Tibial nerve (tissue), 4 donors: ENCODE measurements around the gene PAN3. TPM values are rescaled to one million over a fixed set of nuclear protein-coding genes. Genes with fewer than 3 reads are reported as not detected.

Source experiments
- DNase-seq, 2 donors: peaks; one replicate each; pipeline ENCODE4 v3.0.0-alpha.2; 2019; ENCODE audit warnings: low spot score in 2 of 2
- H3K27ac ChIP-seq, 4 donors: fragments of 200-600 bp; sonication (generic) in 3 of 4; one replicate each; pipeline ENCODE4 v1.5.1; 2017 to 2019; ENCODE audit warnings: mild to moderate bottlenecking in 1 of 4
- H3K27me3 ChIP-seq, 2 donors: fragments of 200-600 bp; sonication (generic) in 1 of 2; one replicate each; pipeline versions ENCODE4 v1.5.1 to v1.6.0; 2017 to 2019
- H3K36me3 ChIP-seq, 3 donors: fragments of 200-600 bp; sonication (generic); one replicate each; pipeline ENCODE4 v1.5.1; 2018 to 2019
- H3K4me1 ChIP-seq, 4 donors: fragments of 200-600 bp; sonication (generic) in 3 of 4; one replicate each; pipeline ENCODE4 v1.5.1; 2017 to 2019
- H3K4me3 ChIP-seq, 4 donors: fragments of 200-600 bp; sonication (generic) in 3 of 4; one replicate each; pipeline ENCODE4 v1.5.1; 2017 to 2019; ENCODE audit warnings: mild to moderate bottlenecking in 1 of 4, moderate library complexity in 1 of 4
- H3K9me3 ChIP-seq, 4 donors: fragments of 200-600 bp; sonication (generic) in 3 of 4; one replicate each; pipeline ENCODE4 v1.5.1; 2017 to 2019
- EP300 ChIP-seq, 2 donors: sonication (generic); formaldehyde crosslinking; IDR thresholded peaks; one replicate each; pipeline ENCODE4 v1.6.1; 2017; ENCODE audit warnings: antibody characterized with exemption in 2 of 2, mild to moderate bottlenecking in 1 of 2
- POLR2A ChIP-seq, 2 donors: fragments of 450-650 bp; IDR thresholded peaks; one replicate each; pipeline ENCODE4 v1.6.1; 2017; ENCODE audit warnings: antibody characterized with exemption in 2 of 2, mild to moderate bottlenecking in 2 of 2, moderate library complexity in 2 of 2
- WGBS, 2 donors: methylation state at CpG; one replicate each; pipeline ENCODE4 v1.1.5; 2018; 5-methylcytosine and 5-hydroxymethylcytosine counted together
- small RNA-seq: library from RNA; depleted of rRNA; stranded (forward); fragments of <200 nt; gene quantifications from one replicate; pipeline ENCODE3, GENCODE V24; 2016
- total RNA-seq, 4 donors: library from RNA; depleted of rRNA; stranded (reverse); fragments of >200 nt; gene quantifications; one replicate each; pipeline ENCODE4 v1.1.0, GENCODE V29; 2016
- TF ChIP-seq, protein P1 (sequence below), 5 experiments: fragments of 200-600 bp in 3 of 5; fragments of 450-650 bp in 2 of 5; sonication (generic) in 3 of 5; IDR thresholded peaks; one replicate each; pipeline ENCODE4 v1.5.1; 2016 to 2019; ENCODE audit warnings: antibody characterized with exemption in 5 of 5, mild to moderate bottlenecking in 3 of 5, moderate library complexity in 2 of 5

The PAN3 gene
- total RNA-seq, 4 donors from 2014 or later: 40.5 to 54.4 (median 49.0) TPM

DNA sequence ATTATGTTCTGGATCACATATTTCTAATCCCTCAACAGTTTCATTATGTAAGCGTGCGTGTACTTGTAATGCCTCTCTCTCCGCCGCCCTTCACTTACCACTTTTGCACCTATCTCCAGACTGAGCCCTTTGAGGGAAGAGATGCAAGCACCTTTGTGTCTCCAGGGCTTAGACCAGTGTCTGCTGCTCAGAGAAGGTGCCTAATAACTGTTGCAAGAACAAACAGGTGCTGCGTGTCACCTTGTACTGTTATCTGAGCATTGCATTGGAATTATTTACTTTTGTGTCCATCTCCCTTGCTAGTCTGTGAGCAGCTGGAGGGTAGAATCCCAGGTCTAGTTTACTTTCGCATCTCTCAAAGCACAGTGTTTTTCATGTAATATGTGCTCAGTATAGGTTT lies 200.4 kb downstream of the PAN3 start:
- no peak for DNase-seq
- TF ChIP-seq, protein P1, sequence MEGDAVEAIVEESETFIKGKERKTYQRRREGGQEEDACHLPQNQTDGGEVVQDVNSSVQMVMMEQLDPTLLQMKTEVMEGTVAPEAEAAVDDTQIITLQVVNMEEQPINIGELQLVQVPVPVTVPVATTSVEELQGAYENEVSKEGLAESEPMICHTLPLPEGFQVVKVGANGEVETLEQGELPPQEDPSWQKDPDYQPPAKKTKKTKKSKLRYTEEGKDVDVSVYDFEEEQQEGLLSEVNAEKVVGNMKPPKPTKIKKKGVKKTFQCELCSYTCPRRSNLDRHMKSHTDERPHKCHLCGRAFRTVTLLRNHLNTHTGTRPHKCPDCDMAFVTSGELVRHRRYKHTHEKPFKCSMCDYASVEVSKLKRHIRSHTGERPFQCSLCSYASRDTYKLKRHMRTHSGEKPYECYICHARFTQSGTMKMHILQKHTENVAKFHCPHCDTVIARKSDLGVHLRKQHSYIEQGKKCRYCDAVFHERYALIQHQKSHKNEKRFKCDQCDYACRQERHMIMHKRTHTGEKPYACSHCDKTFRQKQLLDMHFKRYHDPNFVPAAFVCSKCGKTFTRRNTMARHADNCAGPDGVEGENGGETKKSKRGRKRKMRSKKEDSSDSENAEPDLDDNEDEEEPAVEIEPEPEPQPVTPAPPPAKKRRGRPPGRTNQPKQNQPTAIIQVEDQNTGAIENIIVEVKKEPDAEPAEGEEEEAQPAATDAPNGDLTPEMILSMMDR (IDR thresholded peaks at IDR 0.05): no peak
- TF ChIP-seq POLR2A (IDR thresholded peaks at IDR 0.05) (no peak), EP300 (IDR thresholded peaks at IDR 0.05) (no peak)
- Histone ChIP-seq H3K9me3 (no peaks in the 10 kb centered on the region), H3K27me3 (no peaks in the 10 kb centered on the region), H3K4me1 (peaks cover 0 to 12% (median 0%) of the 10 kb centered on the region in 4 donors), H3K4me3 (no peak overlapping the region), H3K36me3 (no peaks in the 10 kb centered on the region), H3K27ac (no peak overlapping the region)
- WGBS, 2 donors: 89% methylated on average over 5 of the region's 6 CpGs

DNA sequence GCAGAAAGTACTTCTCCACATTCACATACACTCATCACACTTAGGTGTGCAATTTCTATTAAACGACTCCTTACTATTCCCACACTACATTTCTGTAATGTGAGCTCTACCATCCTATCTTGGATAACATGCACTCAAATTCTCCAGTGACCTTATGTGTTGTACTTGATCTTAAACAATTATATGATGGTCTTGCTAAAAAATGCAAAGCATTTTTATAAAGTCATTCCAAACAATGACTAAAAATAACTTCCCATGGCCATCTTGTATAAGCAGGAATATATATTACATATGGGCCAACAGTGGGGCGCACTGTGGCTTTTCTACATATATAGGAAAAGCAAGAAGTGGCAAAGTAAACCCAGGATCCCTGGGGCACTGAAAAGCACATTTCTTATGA lies 201.1 kb downstream of the PAN3 start:
- Histone ChIP-seq H3K4me3 (no peak overlapping the region), H3K27ac (no peak overlapping the region), H3K36me3 (no peaks in the 10 kb centered on the region), H3K4me1 (peaks cover 0 to 12% (median 0%) of the 10 kb centered on the region in 4 donors), H3K9me3 (no peaks in the 10 kb centered on the region), H3K27me3 (no peaks in the 10 kb centered on the region)
- WGBS, 2 donors: 82 to 83% methylated on average over 2 of the region's 2 CpGs
- TF ChIP-seq EP300 (IDR thresholded peaks at IDR 0.05) (no peak), POLR2A (IDR thresholded peaks at IDR 0.05) (no peak)
- TF ChIP-seq, protein P1 (IDR thresholded peaks at IDR 0.05): no peak
- no peak for DNase-seq

DNA sequence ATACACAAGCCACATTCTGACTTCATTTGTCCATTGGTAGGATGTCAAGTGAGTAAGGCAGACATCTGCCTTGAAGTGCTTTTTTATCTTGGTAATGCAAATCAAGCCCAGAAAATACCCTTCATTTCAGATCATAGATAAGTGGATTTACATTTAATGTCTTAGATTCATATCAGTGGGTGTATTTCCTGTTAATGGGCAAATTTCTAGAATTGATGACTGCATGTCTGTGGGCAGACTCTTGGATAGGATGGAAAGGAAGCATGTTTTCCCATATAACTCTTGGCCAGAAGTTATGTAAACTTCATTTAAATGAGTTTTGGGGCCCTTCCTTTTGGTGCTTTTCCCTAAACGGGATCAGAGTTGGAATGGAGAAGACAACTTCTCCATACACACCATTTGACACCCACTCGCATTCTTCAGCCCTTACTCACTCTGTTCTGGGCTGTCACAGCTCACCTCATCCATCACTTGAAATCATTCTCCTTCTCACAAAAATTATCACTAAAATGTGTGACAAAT lies 202.0 kb downstream of the PAN3 start:
- 65 to 68% methylated on average over 2 of the region's 2 CpGs for WGBS, 2 donors
- H3K4me1 ChIP-seq: peaks cover 0 to 12% (median 0%) of the 10 kb centered on the region in 4 donors

DNA sequence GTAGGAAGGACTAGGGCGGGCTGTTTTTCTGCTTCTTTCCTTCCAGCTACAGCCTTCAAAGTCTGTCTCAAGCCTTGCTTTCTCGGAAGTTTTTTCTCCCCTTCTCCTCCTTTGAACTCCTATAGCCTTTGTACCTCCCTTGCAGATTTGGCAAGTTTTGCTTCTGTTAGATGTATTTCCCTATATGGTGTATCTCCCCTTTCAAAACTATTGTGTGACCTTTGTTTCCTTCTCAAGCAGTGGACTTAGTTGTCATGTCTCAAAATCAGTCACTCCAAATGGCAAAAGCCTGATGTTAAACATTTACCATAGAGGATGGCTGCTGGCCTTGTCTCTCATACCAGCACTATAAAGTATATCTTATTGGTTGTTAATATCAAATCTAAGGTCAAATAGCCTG lies 203.9 kb downstream of the PAN3 start:
- DNase-seq: no peak
- TF ChIP-seq, protein P1 (IDR thresholded peaks at IDR 0.05): no peak
- TF ChIP-seq POLR2A (IDR thresholded peaks at IDR 0.05) (no peak), EP300 (IDR thresholded peaks at IDR 0.05) (no peak)
- Histone ChIP-seq H3K4me3 (no peak overlapping the region), H3K27me3 (peaks cover 0 to 4% of the 10 kb centered on the region in 2 donors), H3K27ac (no peak overlapping the region), H3K4me1 (peaks cover 0 to 3% (median 0%) of the 10 kb centered on the region in 4 donors), H3K9me3 (no peaks in the 10 kb centered on the region), H3K36me3 (no peaks in the 10 kb centered on the region)
- 81 to 84% methylated on average over 2 of the region's 2 CpGs for WGBS, 2 donors

More for the DNA sequence above, 202.0 kb downstream of the PAN3 start:
- no peaks in the 10 kb centered on the region for H3K36me3 ChIP-seq
- H3K27me3 ChIP-seq: no peaks in the 10 kb centered on the region
- H3K27ac ChIP-seq: no peak overlapping the region
- DNase-seq: no peak
- H3K4me3 ChIP-seq: no peak overlapping the region
- H3K9me3 ChIP-seq: no peaks in the 10 kb centered on the region
- TF ChIP-seq EP300 (IDR thresholded peaks at IDR 0.05): no peak
- TF ChIP-seq POLR2A (IDR thresholded peaks at IDR 0.05): no peak

DNA sequence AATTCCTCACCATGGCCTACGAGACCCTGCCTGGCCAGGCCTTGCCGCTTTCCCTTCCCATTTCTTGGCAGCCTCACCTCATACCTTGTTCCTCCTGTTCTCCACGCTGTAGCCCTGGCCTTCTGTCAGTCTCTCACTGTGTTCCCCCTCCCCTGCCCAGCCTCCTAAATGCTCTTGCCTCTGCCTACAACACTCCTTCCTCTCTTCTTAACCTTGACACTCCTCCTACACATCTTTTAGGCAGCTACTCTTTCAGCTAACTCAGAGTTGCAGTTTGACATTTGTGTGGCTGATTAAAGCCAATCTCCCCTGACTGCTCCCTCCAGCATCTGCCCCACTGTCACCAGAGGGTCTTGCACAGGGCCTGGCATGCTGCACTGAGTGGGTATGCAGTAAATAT lies 205.8 kb downstream of the PAN3 start:
- H3K27ac ChIP-seq: no peak overlapping the region
- 68 to 76% methylated on average over 3 of the region's 3 CpGs for WGBS, 2 donors
- H3K9me3 ChIP-seq: no peaks in the 10 kb centered on the region
- H3K4me3 ChIP-seq: no peak overlapping the region
- H3K4me1 ChIP-seq: no peaks in the 10 kb centered on the region
- no peak for TF ChIP-seq EP300 (IDR thresholded peaks at IDR 0.05)
- no peak for TF ChIP-seq POLR2A (IDR thresholded peaks at IDR 0.05)
- TF ChIP-seq, protein P1 (IDR thresholded peaks at IDR 0.05): no peak
- H3K27me3 ChIP-seq: peaks cover 0 to 5% of the 10 kb centered on the region in 2 donors
- no peak for DNase-seq
- no peaks in the 10 kb centered on the region for H3K36me3 ChIP-seq

Small RNA genes lying within 50 kb of the gene (small RNA-seq; reads per million reads assigned to genes)
- gene RNU6-82P: not detected

Other genes starting within 250 kb of the PAN3 start
- under 1 TPM in 1 of 4 donors, not detected in 3; 0.30 TPM for gene PDX1, start 218.5 kb upstream of the PAN3 start, total RNA-seq
- gene CDX2, start 169.2 kb upstream of the PAN3 start, total RNA-seq: not detected
- not detected for gene URAD, start 149.9 kb upstream of the PAN3 start, total RNA-seq
- under 1 TPM in 3 of 4 donors, not detected in 1; 0.20 to 0.42 (median 0.22) TPM for gene FLT3, start 38.0 kb upstream of the PAN3 start, total RNA-seq